HG02870 (cell line): ENCODE measurements around the gene CYBB.

Experiments
- ATAC-seq: cut with Tn5 transposase; IDR thresholded peaks from one replicate; pipeline ENCODE4 v1.9.1; 2021; ENCODE audit warnings: mild to moderate bottlenecking, moderate library complexity; ENCODE audit not compliant: unreplicated experiment

Gene CYBB

DNA sequence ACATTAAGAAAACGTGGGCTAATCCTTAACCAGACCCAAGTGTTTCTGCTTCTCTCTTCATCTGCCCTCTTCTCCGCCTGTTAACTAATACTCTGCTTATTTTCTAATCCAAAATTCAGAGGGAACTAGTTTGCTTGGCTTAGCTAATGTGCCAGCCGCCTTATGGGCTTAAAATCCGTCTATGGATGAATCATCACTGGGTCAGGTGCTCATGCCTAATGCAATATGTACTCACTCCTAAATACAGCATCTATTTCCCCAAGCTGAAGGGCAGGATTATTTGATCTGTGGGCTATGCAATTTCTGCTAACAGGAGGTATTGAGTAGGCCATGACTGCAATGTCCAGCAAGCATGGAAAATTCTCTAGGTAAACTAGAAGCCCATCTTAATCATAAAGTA, 55.1 kb downstream of the CYBB start:
- no peak for ATAC-seq

DNA sequence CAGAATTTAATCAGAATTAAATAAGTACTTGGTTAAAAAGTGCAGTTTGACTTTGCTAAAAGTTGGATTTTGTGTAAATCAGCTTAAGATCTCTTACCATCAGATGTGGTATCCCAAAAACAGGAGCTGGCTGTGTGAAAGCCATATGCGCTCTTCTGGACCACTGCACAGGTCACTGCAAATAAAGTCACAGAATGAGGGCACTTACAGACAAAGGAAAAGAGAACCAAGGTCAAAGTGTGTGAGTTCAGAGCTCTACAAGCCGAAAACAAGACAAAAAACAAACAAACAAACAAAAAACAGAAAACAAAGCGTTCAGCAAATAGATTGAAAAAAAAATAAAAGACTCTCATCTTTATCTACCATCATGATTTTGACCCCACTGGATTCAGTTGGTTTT, 61.1 kb downstream of the CYBB start:
- no peak for ATAC-seq

- no peak for ATAC-seq
These were observed 64.8 kb downstream of the CYBB start for GRCh38 chrX:37844622-37845021.

DNA sequence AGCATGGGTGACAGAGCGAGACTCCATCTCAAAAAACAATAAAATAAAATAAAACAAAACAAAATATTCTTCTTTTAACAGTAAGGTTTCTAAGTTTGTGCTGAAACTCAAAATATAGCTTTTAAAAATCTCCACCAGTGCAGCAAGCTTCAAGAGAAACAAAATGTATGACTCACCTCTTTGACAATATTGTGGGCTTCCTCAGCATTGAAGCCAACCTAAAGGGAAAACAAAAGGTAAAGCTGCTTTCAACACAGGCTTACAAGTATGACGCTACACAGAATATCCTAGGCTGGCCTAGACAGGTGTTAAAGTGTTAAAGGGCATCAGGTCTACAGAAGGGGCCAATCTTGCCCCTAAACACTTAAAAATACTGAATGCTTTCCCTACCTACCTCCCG, 66.3 kb downstream of the CYBB start:
- no peak for ATAC-seq

DNA sequence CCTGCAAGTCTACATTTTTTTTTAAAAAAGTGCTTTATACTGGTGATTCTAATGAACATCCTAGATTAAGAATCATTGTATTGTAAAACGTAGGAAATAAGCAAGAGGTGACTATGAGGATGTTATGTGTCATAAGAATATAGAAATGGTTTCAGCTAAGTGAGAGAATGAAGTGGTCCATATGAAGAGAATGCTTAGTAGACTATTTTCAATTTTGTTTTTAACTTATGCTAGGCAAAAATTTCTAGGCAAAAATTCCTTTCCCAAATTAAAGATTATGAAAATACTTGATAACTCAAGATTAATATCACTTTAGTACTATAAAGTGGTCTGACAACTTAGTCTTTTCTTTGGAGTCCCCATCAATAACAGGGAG, 66.7 kb downstream of the CYBB start:
- ATAC-seq = no peak

DNA sequence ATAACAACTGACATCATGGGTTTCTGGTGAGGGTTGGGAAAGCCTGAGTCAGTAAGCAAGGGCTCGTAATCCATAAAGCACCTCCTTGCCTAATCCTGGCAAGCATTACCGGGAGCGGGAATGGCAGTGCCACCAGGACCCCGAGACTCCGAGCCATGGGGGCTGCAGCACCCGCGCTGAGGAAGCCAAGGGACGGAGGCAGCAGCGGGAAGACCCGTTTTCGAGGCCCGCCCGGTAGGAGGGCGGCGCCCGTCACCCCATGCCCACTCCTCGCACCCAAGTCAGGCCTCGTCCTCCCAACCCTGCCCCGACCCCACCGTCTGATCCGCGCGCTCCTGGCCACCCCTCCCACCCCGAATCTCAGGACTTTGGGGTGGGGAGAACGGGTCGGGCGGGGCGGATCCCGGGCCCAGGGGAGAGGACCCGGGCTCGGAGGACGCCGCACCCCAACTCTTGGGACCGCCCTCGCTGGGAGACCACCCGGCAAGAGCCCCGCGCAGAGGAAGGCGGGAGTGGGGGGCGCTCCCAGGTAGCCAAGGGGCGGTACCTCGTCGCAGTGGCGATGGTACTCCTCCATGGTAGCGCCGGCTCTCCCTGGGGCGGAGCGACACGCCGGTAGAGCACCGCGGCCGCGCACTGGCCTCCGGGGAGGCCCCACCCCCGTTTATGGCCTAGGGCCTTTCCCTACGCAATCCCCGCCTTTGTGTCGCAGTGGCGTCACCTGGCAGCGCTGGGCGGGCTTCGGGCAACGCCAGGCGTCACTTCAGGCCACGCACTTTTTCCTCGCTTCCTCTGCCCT, 67.3 kb downstream of the CYBB start, which contains the start of gene DYNLT3:
DYNLT3 (minus strand) TSS at position 638 of the 799 bp plus-strand sequence; CDS start at position 577, 61 bp downstream.
- ATAC-seq = peak; percentile 98

- ATAC-seq = no peak
These were observed 67.9 kb downstream of the CYBB start for GRCh38 chrX:37847733-37848197.

GRCh38 chrX:37854148-37854547, 74.3 kb downstream of the CYBB start:
- no peak for ATAC-seq

- no peak for ATAC-seq
These were observed 74.9 kb downstream of the CYBB start for GRCh38 chrX:37854748-37855147.

- ATAC-seq = no peak
These were observed 80.9 kb downstream of the CYBB start for GRCh38 chrX:37860721-37861120.

GRCh38 chrX:37862851-37863250, 83.0 kb downstream of the CYBB start:
- ATAC-seq = no peak
